GM13976 (cell line): ENCODE results near the gene SIMC1.
A peak's percentile ranks its signal among the peaks of the same experiment; 100 is the strongest.
"Not testable (repeated sequence)": the region's sequence is repeated elsewhere in the genome, so short reads cannot be mapped to it uniquely, and the experiment has no call there.

Source experiments
- DNase-seq: peaks from one replicate; pipeline ENCODE4 v3.0.0; 2012; ENCODE audit warnings: low spot score
- in situ Hi-C: fragments of 300-500 bp; cut with MboI; formaldehyde crosslinking; loops from one replicate; pipeline ENCODE4 v1.12.0; 2022; ENCODE audit warnings: low sequenced_read_pairs, mixed read lengths, inconsistent platforms; ENCODE audit not compliant: unreplicated experiment
- TF ChIP-seq, protein P1 (sequence below): IDR thresholded peaks from 2 replicates; pipeline ENCODE4 v1.5.1; 2012; ENCODE audit warnings: borderline replicate concordance, mild to moderate bottlenecking; ENCODE audit not compliant: insufficient read depth; ENCODE audit errors: extremely low read depth, missing control alignments, control extremely low read depth

SIMC1 gene

DNA sequence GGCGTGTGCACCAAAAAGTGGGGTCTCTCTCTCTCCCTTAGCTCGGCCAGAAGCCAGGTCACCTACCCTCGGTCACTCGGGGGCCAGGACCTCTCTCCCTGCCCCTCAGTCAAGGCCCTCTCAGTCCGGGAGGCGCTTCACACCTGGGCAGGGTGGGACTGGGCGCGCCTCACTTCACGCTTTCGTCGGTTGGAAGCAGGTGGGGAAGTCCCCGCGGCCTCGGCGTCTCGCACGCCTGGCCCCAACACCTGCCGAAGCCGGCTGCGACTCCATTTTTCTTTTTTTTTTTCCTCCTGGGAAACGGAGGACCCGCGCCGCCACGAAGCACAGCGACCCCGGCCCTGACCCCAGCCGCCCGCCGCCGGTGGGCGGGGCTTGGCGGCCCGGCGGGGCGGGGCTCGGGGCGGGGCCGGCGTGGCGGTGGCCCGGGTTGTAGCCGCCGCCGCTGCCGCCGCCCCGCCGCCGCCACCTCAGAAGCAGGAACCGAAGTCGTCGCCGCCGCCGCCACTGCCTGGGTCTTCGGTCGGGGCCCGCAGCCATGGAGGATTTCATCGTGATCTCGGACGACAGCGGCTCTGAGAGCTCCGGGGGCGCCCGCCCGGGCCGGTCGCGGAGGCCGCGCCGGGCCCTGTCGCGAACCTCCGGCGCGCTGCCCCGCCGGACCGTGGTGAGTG is at the start of gene SIMC1:
TSS of gene SIMC1 (plus strand) at position 454 of the 674 bp plus-strand sequence. CDS start at position 539, 85 bp downstream.
- peak; percentile 80 for DNase-seq
- in situ Hi-C loops = not testable (repeated sequence)

- in situ Hi-C loops = no loop called here
- TF ChIP-seq, protein P1, sequence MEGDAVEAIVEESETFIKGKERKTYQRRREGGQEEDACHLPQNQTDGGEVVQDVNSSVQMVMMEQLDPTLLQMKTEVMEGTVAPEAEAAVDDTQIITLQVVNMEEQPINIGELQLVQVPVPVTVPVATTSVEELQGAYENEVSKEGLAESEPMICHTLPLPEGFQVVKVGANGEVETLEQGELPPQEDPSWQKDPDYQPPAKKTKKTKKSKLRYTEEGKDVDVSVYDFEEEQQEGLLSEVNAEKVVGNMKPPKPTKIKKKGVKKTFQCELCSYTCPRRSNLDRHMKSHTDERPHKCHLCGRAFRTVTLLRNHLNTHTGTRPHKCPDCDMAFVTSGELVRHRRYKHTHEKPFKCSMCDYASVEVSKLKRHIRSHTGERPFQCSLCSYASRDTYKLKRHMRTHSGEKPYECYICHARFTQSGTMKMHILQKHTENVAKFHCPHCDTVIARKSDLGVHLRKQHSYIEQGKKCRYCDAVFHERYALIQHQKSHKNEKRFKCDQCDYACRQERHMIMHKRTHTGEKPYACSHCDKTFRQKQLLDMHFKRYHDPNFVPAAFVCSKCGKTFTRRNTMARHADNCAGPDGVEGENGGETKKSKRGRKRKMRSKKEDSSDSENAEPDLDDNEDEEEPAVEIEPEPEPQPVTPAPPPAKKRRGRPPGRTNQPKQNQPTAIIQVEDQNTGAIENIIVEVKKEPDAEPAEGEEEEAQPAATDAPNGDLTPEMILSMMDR = no peak
- no peak for DNase-seq
Observed at GRCh38 chr5:176188506-176189193, 49.6 kb upstream of the SIMC1 start.

DNA sequence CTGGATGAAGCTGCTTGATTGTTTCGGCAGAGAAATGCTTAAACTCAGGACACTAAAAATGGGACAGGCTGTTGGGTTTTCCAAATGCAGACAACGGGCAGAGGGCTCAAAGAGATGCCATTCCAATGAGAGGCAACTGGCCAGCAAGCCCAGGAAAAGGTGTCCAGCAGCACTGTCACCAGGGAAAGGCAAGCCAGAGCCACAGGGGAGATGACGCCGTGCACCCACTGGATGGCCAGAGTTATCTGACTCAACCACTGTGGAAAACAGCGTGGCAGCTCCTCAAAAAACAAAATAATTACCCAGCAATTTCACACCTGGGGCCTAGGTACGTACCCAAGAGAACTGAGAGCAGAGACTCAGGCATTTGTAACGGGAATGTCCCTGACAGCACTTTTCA is 48.4 kb upstream of the SIMC1 start:
- TF ChIP-seq, protein P1 = no peak
- in situ Hi-C loops = no loop called here
- DNase-seq = no peak

- no peak for DNase-seq
- in situ Hi-C loops = no loop called here
- TF ChIP-seq, protein P1 = no peak
Observed at GRCh38 chr5:176190886-176191755, 47.1 kb upstream of the SIMC1 start.

DNA sequence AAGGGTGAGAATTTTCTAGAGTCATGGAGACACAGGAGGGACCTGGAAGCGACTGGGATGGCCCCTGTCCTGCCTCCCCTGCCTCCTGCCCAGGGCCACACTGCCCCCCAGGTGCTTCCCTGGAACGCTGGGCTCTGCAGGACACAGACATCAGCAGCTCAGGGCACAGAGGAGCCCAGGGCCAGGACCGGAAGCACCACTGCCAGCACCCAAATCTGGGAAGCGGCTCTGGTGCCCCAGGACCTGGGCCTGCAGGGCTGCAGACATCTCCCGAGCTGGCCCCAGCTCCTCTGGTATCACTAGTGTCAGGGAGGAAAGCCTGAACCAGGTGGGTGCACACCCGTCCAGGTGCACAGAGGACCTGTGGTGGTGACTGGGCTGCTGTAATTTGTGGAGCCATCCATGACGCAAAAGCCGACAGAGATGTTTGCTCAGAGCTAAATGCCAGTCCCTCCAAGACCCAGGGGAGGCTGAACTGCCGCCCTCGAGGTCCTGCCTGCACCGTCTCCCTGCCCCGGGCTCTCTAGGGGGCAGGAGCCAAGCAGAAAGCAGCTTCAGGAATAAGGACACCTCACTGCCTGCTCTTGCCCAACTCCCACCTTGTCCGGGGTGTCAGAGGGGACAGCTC is 46.0 kb upstream of the SIMC1 start:
- no peak for DNase-seq
- in situ Hi-C loops = no loop called here
- TF ChIP-seq, protein P1 = no peak

DNA sequence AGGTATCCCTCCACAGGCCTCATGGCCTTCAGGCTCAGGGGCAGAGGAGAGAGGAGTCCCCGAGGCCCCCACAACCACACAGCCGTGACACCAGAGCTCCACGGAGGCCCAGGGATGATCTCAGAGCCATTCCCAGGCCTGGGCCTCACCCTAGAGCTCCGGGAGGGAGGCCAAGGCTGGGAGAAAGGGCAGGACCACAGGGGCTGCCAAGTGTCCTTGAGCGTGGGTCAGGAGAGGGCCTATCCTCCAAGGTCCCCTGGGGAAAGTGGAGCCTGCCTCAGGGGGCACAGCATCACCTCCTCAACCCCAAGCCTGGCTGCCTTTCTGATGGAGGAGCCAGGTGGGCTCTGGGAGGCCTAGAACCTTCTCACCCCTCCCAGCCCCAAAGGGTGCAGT is 45.5 kb upstream of the SIMC1 start:
- in situ Hi-C loops, DNase-seq: not testable (repeated sequence)

DNA sequence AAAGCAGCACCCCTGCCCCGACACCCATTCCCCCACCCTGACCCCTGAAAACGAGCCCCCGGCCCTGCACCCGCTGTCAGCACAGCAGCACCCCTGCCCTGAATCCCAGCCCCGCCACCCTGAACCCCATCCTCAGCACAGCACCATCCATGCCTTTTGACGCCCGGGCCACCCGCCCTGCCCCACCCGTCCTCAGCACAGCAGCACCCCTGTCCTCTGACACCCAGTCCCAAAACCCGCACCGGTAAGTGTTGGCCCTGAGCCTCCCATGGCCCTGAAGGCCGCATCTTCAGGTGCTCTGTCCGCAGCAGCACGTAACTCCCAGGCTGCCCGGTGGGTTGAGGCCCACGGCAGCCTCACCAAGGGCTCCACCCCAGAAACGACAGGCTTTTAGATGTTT is 44.6 kb upstream of the SIMC1 start:
- in situ Hi-C loops, DNase-seq: not testable (repeated sequence)

- DNase-seq, in situ Hi-C loops: not testable (repeated sequence)
Observed at GRCh38 chr5:176194238-176195083, 43.8 kb upstream of the SIMC1 start.

GRCh38 chr5:176195084-176195413 is 43.2 kb upstream of the SIMC1 start:
- DNase-seq, in situ Hi-C loops: not testable (repeated sequence)

DNA sequence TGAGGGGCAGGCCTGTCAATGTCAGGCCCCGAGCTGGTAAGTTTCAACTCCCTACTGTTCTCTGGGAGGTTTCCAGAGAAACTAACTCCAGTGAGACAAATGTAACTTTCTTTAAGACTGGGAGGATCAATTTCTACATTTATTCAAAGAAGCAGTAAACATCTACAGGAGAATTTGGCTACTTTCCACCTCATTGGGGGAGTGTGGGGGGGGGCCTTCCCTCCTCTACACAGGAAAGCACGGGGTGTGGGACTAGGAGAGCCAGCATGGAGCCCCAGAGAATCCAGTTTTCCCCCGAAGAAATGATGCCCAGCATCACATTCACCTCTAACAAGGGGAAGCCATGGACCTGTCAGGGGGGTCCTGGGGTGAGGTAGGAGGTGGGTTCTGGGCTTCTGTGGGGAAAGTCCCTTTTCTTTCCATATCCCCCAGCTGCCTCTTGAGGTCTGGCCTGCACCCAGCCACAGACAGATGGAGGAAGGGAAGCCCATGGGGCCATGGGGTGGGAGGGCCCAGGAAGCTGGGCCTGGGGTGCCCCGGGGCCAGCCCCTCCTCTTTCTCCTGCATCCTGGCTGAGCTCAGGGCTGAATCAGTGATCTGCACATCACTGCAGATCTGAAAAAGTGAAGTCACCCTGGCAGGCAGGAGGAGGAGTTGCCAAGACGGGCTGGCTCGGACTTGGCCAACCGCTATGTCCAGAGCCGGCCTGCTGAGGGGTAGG is 42.6 kb upstream of the SIMC1 start:
- DNase-seq, in situ Hi-C loops: not testable (repeated sequence)

- DNase-seq, in situ Hi-C loops: not testable (repeated sequence)
Observed at GRCh38 chr5:176196781-176197180, 41.4 kb upstream of the SIMC1 start.
